ENCODE measurements around the gene NOTCH1.
A peak's percentile ranks its signal among the peaks of the same experiment; 100 is the strongest.

The NOTCH1 gene

DNA sequence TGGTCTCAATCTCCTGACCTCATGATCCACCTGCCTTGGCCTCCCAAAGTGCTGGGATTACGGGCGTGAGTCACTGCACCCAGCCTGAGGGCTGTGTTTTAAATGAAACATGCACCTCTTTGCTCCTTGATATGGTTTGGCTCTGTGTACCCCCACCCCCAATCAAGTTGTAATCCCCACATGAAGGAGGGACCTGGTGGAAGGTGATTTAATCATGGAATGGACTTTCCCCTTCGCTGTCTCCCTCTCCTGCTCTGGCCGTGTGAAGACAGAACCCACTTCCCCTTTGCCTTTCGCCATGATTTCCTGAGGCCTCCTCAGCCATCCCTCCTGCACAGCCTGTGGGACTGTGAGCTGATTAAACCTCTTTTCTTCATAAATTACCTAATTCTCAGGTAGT lies 12.5 kb upstream of the NOTCH1 start:
- Histone ChIP-seq H3K9me3 (ENCODE audit: control insufficient read depth, insufficient read depth, low read length) (peaks cover 5% of the 10 kb centered on the region), H3K4me3 (ENCODE audit: low read depth, low read length) (no peak overlapping the region), H3K27me3 (ENCODE audit: control insufficient read depth, insufficient read depth, low read length) (no peaks in the 10 kb centered on the region), H3K4me1 (ENCODE audit: control insufficient read depth, insufficient read depth, low read length) (no peaks in the 10 kb centered on the region), H3K36me3 (ENCODE audit: control insufficient read depth, insufficient read depth, low read length) (no peaks in the 10 kb centered on the region), H3K9ac (ENCODE audit: low read depth, low read length) (no peak overlapping the region)

DNA sequence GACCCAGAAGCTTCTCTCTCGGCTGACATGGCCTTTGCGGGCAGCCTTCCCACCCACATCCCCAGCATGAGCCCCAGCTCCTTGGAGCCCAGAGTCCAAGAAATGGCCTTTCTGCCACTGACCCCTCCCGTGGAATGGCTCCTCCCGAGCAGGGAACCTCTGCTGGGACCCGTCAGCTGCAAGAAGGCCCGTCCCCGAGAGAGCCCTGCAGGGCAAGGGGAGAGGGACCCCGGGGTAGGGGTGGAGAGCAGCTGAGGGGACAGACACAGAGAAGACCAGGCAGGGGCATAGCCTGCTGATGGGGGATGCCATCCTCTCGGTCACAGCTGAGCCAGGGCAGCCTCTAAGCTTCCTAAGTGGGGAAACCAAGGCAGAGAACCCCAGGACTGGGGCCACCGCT lies 11.2 kb upstream of the NOTCH1 start:
- Histone ChIP-seq H3K36me3 (ENCODE audit: control insufficient read depth, insufficient read depth, low read length) (no peaks in the 10 kb centered on the region), H3K4me3 (ENCODE audit: low read depth, low read length) (no peak overlapping the region), H3K27me3 (ENCODE audit: control insufficient read depth, insufficient read depth, low read length) (no peaks in the 10 kb centered on the region), H3K9ac (ENCODE audit: low read depth, low read length) (no peak overlapping the region), H3K9me3 (ENCODE audit: control insufficient read depth, insufficient read depth, low read length) (peaks cover 5% of the 10 kb centered on the region), H3K4me1 (ENCODE audit: control insufficient read depth, insufficient read depth, low read length) (no peaks in the 10 kb centered on the region)

DNA sequence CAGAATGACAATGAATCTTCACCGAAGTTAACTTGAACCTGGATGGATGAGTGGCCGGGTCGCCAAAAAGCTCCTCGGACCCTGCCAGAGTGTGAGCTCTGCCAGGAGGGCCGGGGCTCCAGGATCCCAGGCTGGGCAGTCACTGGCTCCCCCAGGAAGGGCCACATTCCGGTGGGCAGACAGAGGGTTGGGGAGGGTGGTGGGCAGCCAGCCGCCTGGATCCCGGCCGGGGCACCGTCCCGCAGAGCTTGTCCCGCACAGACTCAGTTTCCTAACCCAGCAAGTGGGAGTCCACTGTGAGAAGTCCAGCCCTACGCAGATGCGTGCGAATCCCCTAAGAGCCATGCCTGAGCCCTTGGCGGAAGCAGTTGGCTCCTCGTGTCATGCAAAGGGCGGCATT lies 10.3 kb upstream of the NOTCH1 start:
- Histone ChIP-seq H3K27me3 (ENCODE audit: control insufficient read depth, insufficient read depth, low read length) (no peaks in the 10 kb centered on the region), H3K4me3 (ENCODE audit: low read depth, low read length) (no peak overlapping the region), H3K9ac (ENCODE audit: low read depth, low read length) (no peak overlapping the region), H3K9me3 (ENCODE audit: control insufficient read depth, insufficient read depth, low read length) (peaks cover 5% of the 10 kb centered on the region), H3K36me3 (ENCODE audit: control insufficient read depth, insufficient read depth, low read length) (no peaks in the 10 kb centered on the region), H3K4me1 (ENCODE audit: control insufficient read depth, insufficient read depth, low read length) (no peaks in the 10 kb centered on the region)

DNA sequence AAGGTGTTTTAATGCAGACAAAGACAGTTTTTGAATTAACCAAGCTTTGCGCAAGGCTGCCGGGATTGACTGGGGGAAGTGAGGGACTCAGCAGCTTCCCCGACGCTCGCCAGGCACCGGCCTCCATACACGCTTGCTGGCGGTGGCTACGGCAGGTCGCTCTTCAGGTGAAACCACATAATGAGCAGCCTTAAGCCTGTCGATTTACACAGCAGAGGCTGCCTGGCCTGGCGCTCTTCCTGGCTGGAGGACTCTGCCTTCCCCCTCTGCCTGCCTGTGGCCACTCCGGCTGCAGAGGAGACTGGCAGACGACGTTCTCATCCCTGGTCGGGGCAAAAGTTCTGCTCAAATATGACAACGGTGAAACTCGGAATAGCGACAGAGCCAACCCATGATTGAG lies 9.0 kb upstream of the NOTCH1 start:
- no peak overlapping the region for H3K4me3 ChIP-seq (ENCODE audit: low read depth, low read length)
- peaks cover 5% of the 10 kb centered on the region for H3K9me3 ChIP-seq (ENCODE audit: control insufficient read depth, insufficient read depth, low read length)
- H3K27me3 ChIP-seq (ENCODE audit: control insufficient read depth, insufficient read depth, low read length): no peaks in the 10 kb centered on the region
- peaks cover 3% of the 10 kb centered on the region for H3K36me3 ChIP-seq (ENCODE audit: control insufficient read depth, insufficient read depth, low read length)
- H3K9ac ChIP-seq (ENCODE audit: low read depth, low read length): no peak overlapping the region
- H3K4me1 ChIP-seq (ENCODE audit: control insufficient read depth, insufficient read depth, low read length): no peaks in the 10 kb centered on the region

DNA sequence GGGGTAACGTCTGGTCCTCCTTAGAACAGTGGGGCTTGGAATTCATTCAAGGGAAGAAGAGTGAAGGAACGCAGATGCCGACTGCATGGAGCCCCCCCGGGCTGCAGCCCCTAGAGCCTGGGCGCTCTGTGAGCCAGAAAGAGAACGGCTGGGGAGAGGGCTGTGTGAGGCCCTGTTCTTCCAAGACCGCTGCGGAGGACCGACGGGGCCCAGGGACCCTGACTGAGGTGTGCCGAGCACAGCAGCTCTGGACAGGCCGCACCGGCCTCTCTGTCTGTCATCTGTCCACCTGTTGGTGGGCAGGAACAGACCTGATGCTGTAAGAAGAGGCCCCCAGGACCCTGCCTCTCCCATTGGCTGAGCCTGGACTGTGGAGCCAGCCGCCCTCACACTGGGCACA lies 7.7 kb upstream of the NOTCH1 start:
- Histone ChIP-seq H3K4me1 (ENCODE audit: control insufficient read depth, insufficient read depth, low read length) (no peaks in the 10 kb centered on the region), H3K4me3 (ENCODE audit: low read depth, low read length) (no peak overlapping the region), H3K27me3 (ENCODE audit: control insufficient read depth, insufficient read depth, low read length) (no peaks in the 10 kb centered on the region), H3K9ac (ENCODE audit: low read depth, low read length) (no peak overlapping the region), H3K9me3 (ENCODE audit: control insufficient read depth, insufficient read depth, low read length) (no peaks in the 10 kb centered on the region), H3K36me3 (ENCODE audit: control insufficient read depth, insufficient read depth, low read length) (peaks cover 3% of the 10 kb centered on the region)

DNA sequence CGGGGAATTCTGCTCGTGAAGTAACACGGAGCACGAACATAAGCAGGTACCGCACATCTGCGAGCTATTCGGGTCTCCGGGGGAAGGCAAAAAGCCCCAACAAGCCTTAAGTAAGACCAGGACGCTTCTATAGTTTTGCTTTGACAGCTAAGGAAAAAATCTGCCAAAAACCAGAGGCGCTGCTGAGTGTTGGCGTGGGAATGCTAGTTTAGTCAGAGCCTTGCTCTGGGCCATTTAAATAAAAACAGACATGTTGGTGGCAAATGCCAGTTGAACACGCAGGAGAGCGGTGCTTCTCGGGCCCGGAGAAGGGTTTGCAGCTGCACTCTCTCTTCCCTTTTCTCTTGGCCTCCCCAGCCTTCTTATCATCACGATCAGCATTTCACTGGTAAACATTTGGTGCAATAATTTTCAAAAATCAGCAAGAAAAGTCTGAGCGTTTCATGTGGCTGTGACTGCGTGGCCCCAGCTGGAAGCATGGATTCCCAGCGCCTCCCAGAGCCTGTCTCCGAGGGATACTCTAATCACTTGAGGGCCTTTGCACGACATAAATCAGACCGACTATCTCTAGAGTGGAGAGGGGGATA lies 6.4 kb upstream of the NOTCH1 start:
- Histone ChIP-seq H3K9ac (ENCODE audit: low read depth, low read length) (no peak overlapping the region), H3K4me1 (ENCODE audit: control insufficient read depth, insufficient read depth, low read length) (peaks cover 1% of the 10 kb centered on the region), H3K9me3 (ENCODE audit: control insufficient read depth, insufficient read depth, low read length) (no peaks in the 10 kb centered on the region), H3K4me3 (ENCODE audit: low read depth, low read length) (no peak overlapping the region), H3K27me3 (ENCODE audit: control insufficient read depth, insufficient read depth, low read length) (no peaks in the 10 kb centered on the region), H3K36me3 (ENCODE audit: control insufficient read depth, insufficient read depth, low read length) (peaks cover 3% of the 10 kb centered on the region)

DNA sequence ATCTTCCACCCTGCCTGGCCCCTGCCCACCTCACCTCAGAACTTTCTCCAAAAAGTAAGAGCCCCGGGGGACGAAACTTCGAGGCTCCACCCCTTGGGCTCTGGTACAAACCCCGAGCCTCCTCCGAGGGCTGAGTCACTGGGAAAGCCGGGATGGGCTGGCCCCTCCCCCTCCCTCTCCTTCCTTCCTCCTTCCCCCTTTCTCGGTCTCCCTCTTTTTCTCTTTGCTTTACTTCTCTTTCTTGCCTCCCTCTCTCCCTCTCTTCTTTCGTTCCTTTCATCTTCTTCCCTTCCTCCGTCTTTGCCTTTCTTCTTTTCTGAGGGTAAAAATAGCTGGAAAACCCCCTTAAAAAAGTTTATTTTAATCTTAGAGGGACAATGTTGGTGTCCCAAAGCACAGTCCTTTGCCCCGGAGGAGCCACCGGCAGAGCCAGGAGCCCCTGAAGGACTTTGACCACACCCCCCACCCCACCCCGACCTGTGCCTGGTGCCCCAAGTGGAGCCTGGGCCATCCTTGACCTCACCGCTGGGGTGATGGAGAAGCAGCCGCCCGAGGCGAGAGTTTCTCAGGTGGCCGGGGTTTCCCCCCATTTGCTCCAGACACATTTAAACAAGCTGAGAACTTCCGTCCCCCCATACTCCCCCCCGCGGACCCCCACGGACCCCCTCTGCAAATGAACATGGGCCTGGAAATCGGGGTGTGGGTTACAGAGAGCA lies 5.7 kb upstream of the NOTCH1 start:
- peaks cover 3% of the 10 kb centered on the region for H3K36me3 ChIP-seq (ENCODE audit: control insufficient read depth, insufficient read depth, low read length)
- H3K4me1 ChIP-seq (ENCODE audit: control insufficient read depth, insufficient read depth, low read length): peaks cover 3% of the 10 kb centered on the region
- no peak overlapping the region for H3K9ac ChIP-seq (ENCODE audit: low read depth, low read length)
- H3K9me3 ChIP-seq (ENCODE audit: control insufficient read depth, insufficient read depth, low read length): no peaks in the 10 kb centered on the region
- H3K27me3 ChIP-seq (ENCODE audit: control insufficient read depth, insufficient read depth, low read length): no peaks in the 10 kb centered on the region
- H3K4me3 ChIP-seq (ENCODE audit: low read depth, low read length): no peak overlapping the region

DNA sequence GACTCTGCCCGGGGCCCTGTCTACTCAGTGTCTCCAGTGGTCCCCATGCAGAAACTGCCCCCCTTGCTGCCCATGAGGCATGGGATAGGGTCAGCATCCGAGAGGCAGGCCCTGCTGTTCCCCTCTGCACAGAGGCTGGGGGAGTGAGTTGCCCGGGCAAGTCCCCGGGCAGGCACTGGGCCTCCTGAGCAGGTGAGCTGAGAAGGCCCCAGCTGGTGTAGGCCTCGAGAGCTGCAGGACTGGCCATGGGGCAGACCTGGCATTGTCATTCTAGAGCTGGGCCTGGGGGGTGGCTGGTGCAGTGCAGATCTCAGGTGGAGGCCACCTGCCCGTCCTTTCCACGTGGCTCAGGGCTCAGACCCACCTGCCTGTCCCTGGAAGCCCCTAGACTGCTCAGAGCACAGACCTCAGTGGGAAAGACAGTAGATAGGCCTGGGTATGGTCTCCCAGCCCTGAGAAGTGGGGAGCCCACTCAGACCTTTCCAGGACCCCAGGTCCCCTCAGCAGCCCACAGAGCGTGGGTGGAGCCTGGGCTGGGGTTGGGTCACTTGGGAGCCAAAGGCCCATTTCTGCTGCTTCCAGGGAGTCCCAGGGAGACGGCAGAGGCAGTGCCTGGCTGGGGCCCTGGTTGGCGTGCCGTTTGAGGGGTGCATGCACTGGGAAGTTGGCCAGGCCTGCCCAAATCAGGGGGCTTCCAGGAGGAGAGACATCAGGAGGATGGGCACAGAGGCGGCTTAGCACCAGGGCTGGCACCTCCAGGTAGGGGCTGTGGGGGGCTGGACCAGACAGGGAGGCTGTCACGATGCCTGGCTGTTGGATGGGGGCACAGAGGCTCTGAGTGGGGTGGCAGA lies 4.8 kb upstream of the NOTCH1 start:
- H3K4me1 ChIP-seq (ENCODE audit: control insufficient read depth, insufficient read depth, low read length): peaks cover 3% of the 10 kb centered on the region
- H3K27me3 ChIP-seq (ENCODE audit: control insufficient read depth, insufficient read depth, low read length): no peaks in the 10 kb centered on the region
- peak overlapping the region; percentile 37 for H3K9ac ChIP-seq (ENCODE audit: low read depth, low read length)
- no peaks in the 10 kb centered on the region for H3K9me3 ChIP-seq (ENCODE audit: control insufficient read depth, insufficient read depth, low read length)
- H3K4me3 ChIP-seq (ENCODE audit: low read depth, low read length): no peak overlapping the region
- peaks cover 3% of the 10 kb centered on the region for H3K36me3 ChIP-seq (ENCODE audit: control insufficient read depth, insufficient read depth, low read length)

DNA sequence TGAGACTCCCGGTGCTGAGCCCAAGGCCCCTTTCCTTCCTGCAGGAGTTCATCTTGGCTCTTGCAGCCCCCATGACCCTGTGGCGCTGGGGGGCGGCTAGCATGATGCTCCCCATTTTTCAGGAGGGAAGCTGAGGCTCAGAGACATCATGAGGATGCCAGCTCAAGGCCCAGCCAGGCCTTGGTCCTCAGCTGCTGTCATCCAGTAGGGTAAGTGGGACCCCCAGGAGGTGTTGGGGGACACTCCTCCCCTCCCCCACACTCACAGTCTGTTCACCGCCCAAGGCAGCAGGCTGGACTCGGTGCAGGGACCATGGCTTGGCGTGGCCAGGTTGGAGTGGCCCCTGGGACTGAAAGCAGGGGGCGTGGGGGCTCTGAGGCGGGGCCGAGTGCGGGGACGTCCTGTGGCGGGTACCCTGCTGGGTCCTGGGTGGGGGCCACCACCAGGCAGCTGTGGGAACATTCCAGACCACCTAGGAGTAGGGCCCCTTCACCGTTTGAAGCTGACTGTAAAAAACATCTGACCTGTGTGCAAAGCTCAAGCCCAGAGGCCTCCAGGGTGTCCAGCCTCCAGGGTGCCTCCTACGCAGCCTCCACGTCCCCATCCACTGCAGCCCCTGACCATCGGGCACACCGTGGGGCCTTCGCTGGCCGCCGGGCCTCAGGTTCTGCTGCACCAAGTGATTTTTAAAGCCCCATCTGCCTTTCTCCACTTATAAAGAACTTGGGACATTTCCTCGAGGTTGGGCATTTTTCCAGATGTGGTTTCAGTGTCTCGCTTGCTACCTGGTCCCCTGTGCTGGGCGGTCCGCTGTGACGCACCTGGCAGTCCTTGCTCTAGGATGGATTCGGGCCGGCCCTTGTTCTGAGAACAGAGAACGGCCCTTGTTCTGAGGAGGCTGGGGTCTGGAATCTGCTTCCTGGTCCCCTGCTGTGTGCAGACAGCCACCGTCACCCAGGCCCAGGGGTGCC lies 3.4 kb upstream of the NOTCH1 start:
- peaks cover 3% of the 10 kb centered on the region for H3K4me1 ChIP-seq (ENCODE audit: control insufficient read depth, insufficient read depth, low read length)
- peak overlapping the region; percentile 37 for H3K9ac ChIP-seq (ENCODE audit: low read depth, low read length)
- no peaks in the 10 kb centered on the region for H3K27me3 ChIP-seq (ENCODE audit: control insufficient read depth, insufficient read depth, low read length)
- H3K36me3 ChIP-seq (ENCODE audit: control insufficient read depth, insufficient read depth, low read length): peaks cover 3% of the 10 kb centered on the region
- H3K4me3 ChIP-seq (ENCODE audit: low read depth, low read length): no peak overlapping the region
- H3K9me3 ChIP-seq (ENCODE audit: control insufficient read depth, insufficient read depth, low read length): no peaks in the 10 kb centered on the region

DNA sequence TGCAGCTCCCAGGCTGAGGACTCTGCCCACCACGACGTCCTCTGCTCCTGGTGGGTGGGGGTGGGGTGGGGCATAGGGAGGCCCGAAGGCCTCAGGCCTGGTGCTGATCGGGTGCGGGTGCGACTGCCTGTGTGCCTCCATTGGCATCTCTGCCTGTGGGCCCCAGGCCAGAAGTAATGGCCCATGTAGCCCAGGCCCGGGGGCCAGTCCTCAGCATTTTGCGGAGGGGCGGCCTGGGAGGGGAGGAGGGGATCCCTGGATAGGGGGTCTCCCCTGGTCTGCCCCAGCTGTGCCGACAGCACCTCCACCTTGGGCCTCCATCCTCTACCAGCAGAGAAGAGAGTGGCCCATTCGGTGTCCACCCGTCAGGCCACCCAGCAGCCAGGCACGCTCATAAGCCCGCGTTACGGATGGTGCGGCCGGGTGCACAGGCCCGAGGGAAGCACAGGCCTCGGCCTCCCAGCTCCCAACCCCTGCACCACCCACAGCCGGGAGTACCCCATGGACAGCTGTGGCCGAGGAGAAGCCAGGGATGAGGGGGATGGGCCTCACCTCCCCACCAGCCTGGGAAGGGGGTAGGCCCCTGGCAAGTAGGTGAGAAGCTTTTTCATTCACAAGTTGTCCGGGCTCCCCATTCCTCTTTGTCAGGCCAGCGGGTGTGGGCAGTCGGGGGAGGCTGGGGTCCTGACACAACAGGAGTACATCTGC lies 1.8 kb upstream of the NOTCH1 start:
- peaks cover 8% of the 10 kb centered on the region for H3K36me3 ChIP-seq (ENCODE audit: control insufficient read depth, insufficient read depth, low read length)
- no peaks in the 10 kb centered on the region for H3K27me3 ChIP-seq (ENCODE audit: control insufficient read depth, insufficient read depth, low read length)
- H3K9ac ChIP-seq (ENCODE audit: low read depth, low read length): no peak overlapping the region
- H3K9me3 ChIP-seq (ENCODE audit: control insufficient read depth, insufficient read depth, low read length): no peaks in the 10 kb centered on the region
- H3K4me1 ChIP-seq (ENCODE audit: control insufficient read depth, insufficient read depth, low read length): peaks cover 3% of the 10 kb centered on the region
- no peak overlapping the region for H3K4me3 ChIP-seq (ENCODE audit: low read depth, low read length)

All from iPS-15b (cell line).